HCT116 (cell line): ENCODE results near the gene KRTAP12-2. TPM values are rescaled to one million over a fixed set of nuclear protein-coding genes. Genes with fewer than 3 reads are reported as not detected.

Source experiments
- ATAC-seq: fragments of 200-7000 bp; cut with Tn5 transposase; 2 replicates; pipeline ENCODE4 v1.9.1; 2020; ENCODE audit warnings: mild to moderate bottlenecking, moderate library complexity
- BruUV-seq: library from RNA; stranded (reverse); fragments of 400-500 nt; replicated peaks from 2 replicates; lab custom pipeline; 2021; lab: Mats Ljungman, UMichigan
- CTCF ChIA-PET: fragments of 300-600 bp; sonication (Branson Sonifier 250); formaldehyde crosslinking; loops from one replicate; lab custom pipeline; 2021; ENCODE audit warnings: antibody characterized with exemption; lab: Charles Lee
- POLR2A ChIA-PET: fragments of 300-600, 350-600 bp; sonication (Branson Sonifier 250); formaldehyde crosslinking; loops from one replicate; lab custom pipeline; 2021; ENCODE audit warnings: antibody characterized with exemption; lab: Charles Lee
- RAD21 ChIA-PET, 2 experiments: fragments of 300-600 bp; sonication (Branson Sonifier 250); formaldehyde crosslinking; loops; one replicate each; lab custom pipeline; 2023; ENCODE audit warnings: low total read pairs in 2 of 2; ENCODE audit not compliant: uncharacterized antibody in 2 of 2, unreplicated experiment in 2 of 2, low non-redundant PET in 1 of 2; lab: Charles Lee
- DNase-seq: peaks from one replicate; pipeline ENCODE4 v3.0.0-alpha.2; 2010; ENCODE audit warnings: low read depth, low spot score
- H2AFZ ChIP-seq: fragments of 200-600 bp; shearing (Covaris generic), sonication (generic); 2 replicates; pipeline ENCODE4 v1.6.1; 2017; ENCODE audit warnings: low read depth, mixed run types, mixed read lengths, antibody characterized with exemption, low read length; ENCODE audit not compliant: poor library complexity, severe bottlenecking
- H3K27ac ChIP-seq: 2 replicates; pipeline ENCODE4 v1.5.1; 2012; ENCODE audit warnings: low read depth, low read length
- H3K27me3 ChIP-seq: fragments of 200-600 bp; sonication (generic); 2 replicates; pipeline ENCODE4 v1.6.1; 2016; ENCODE audit warnings: mixed run types, low read length, mixed read lengths; ENCODE audit not compliant: insufficient read depth
- H3K36me3 ChIP-seq, 2 experiments: fragments of 200-500 bp in 1 of 2; fragments of 200-600 bp in 1 of 2; sonication (Bioruptor generic) in 1 of 2; sonication (generic) in 1 of 2; 2 replicates each; pipeline versions ENCODE4 v1.5.1 to v1.6.1; 2014 to 2016; ENCODE audit warnings: low read length in 2 of 2, inconsistent platforms in 1 of 2, mixed read lengths in 1 of 2, mixed run types in 1 of 2; ENCODE audit not compliant: insufficient read depth in 2 of 2, control insufficient read depth in 1 of 2
- H3K4me1 ChIP-seq, 2 experiments: fragments of 200-600 bp in 1 of 2; sonication (generic) in 1 of 2; 2 replicates each; pipeline versions ENCODE4 v1.5.1 to v1.6.1; 2012 to 2017; ENCODE audit warnings: low read length in 2 of 2, inconsistent platforms in 1 of 2, mild to moderate bottlenecking in 1 of 2, mixed read lengths in 1 of 2, mixed run types in 1 of 2, moderate library complexity in 1 of 2; ENCODE audit not compliant: insufficient read depth in 2 of 2, control insufficient read depth in 1 of 2
- H3K4me2 ChIP-seq: fragments of 200-600 bp; sonication (generic); 2 replicates; pipeline ENCODE4 v1.6.1; 2017; ENCODE audit warnings: mixed run types, low read length, mixed read lengths
- H3K4me3 ChIP-seq, 2 experiments: fragments of 200-600 bp in 1 of 2; sonication (generic) in 1 of 2; replicated peaks in 1 of 2; 2 replicates each; pipeline ENCODE4 v1.5.1; 2011 to 2016; ENCODE audit warnings: low read length in 2 of 2, control low read depth in 1 of 2, low read depth in 1 of 2, mild to moderate bottlenecking in 1 of 2, mixed read lengths in 1 of 2, mixed run types in 1 of 2
- H3K79me2 ChIP-seq: fragments of 200-600 bp; sonication (generic); 2 replicates; pipeline ENCODE4 v1.6.1; 2017; ENCODE audit warnings: mild to moderate bottlenecking, mixed run types, low read length, moderate library complexity, mixed read lengths; ENCODE audit not compliant: insufficient read depth
- H3K9ac ChIP-seq: fragments of 200-600 bp; sonication (generic); 2 replicates; pipeline ENCODE4 v1.6.1; 2016; ENCODE audit warnings: low read length, mixed read lengths
- H3K9me2 ChIP-seq: fragments of 200-600 bp; sonication (generic), shearing (Covaris generic); 2 replicates; pipeline ENCODE4 v1.6.1; 2017; ENCODE audit warnings: mixed run types, mild to moderate bottlenecking, moderate library complexity; ENCODE audit not compliant: insufficient read depth
- H3K9me3 ChIP-seq, 2 experiments: fragments of 200-500 bp in 1 of 2; fragments of 200-600 bp in 1 of 2; sonication (Bioruptor generic) in 1 of 2; sonication (generic) in 1 of 2; 2 replicates each; pipeline ENCODE4 v1.6.1; 2014 to 2017; ENCODE audit warnings: low read length in 2 of 2, mixed read lengths in 2 of 2, inconsistent platforms in 1 of 2, low read depth in 1 of 2, mild to moderate bottlenecking in 1 of 2, mixed run types in 1 of 2, moderate library complexity in 1 of 2; ENCODE audit not compliant: control insufficient read depth in 1 of 2, insufficient read depth in 1 of 2
- H4K20me1 ChIP-seq: fragments of 200-600 bp; sonication (generic), shearing (Covaris generic); 2 replicates; pipeline ENCODE4 v1.6.1; 2017; ENCODE audit warnings: mixed run types, mild to moderate bottlenecking, moderate library complexity; ENCODE audit not compliant: insufficient read depth
- CBX3 ChIP-seq: IDR thresholded peaks from 2 replicates; pipeline ENCODE4 v1.6.1; 2012; ENCODE audit warnings: low read depth
- CEBPB ChIP-seq: IDR thresholded peaks from 2 replicates; pipeline ENCODE4 v1.6.1; 2012; ENCODE audit warnings: low read depth
- ELF1 ChIP-seq: IDR thresholded peaks from 2 replicates; pipeline ENCODE4 v1.6.1; 2012; ENCODE audit warnings: low read depth, borderline replicate concordance
- EZH2phosphoT487 ChIP-seq: fragments of 200-600 bp; IDR thresholded peaks from 2 replicates; pipeline ENCODE4 v1.6.1; 2018; ENCODE audit warnings: antibody characterized with exemption, borderline replicate concordance
- RAD21 ChIP-seq: IDR thresholded peaks from 2 replicates; pipeline ENCODE4 v1.6.1; 2012; ENCODE audit warnings: low read depth, mild to moderate bottlenecking
- SIN3A ChIP-seq: IDR thresholded peaks from 2 replicates; pipeline ENCODE4 v1.6.1; 2012; ENCODE audit warnings: low read depth
- TCF7L2 ChIP-seq: IDR thresholded peaks from 2 replicates; pipeline ENCODE4 v1.7.0; 2011; ENCODE audit warnings: borderline replicate concordance, inconsistent platforms; ENCODE audit not compliant: insufficient read depth, insufficient read length; ENCODE audit errors: extremely low read depth
- ZFX ChIP-seq: fragments of 450-650 bp; IDR thresholded peaks from 2 replicates; pipeline ENCODE4 v1.6.1; 2017
- ZNF274 ChIP-seq: fragments of 200-500 bp; sonication (Bioruptor generic); IDR thresholded peaks from 2 replicates; pipeline ENCODE4 v1.6.1; 2014; ENCODE audit warnings: mild to moderate bottlenecking, low read depth, low read length, inconsistent platforms
- intact Hi-C: fragments of 100-400 bp; cut with micrococcal nuclease; formaldehyde crosslinking; loops from 2 replicates; pipeline ENCODE4 v1.10.0; 2022
- total RNA-seq: library from RNA; stranded (reverse); gene quantifications from one replicate; pipeline ENCODE4 v1.2.1, GENCODE V29; 2021; ENCODE audit not compliant: unreplicated experiment
- TF ChIP-seq, protein P1 (sequence below): IDR thresholded peaks from 2 replicates; pipeline ENCODE4 v1.6.1; 2012; ENCODE audit warnings: low read depth

Gene KRTAP12-2
- total RNA-seq, 1 experiment from 2014 or later, result not detected

DNA sequence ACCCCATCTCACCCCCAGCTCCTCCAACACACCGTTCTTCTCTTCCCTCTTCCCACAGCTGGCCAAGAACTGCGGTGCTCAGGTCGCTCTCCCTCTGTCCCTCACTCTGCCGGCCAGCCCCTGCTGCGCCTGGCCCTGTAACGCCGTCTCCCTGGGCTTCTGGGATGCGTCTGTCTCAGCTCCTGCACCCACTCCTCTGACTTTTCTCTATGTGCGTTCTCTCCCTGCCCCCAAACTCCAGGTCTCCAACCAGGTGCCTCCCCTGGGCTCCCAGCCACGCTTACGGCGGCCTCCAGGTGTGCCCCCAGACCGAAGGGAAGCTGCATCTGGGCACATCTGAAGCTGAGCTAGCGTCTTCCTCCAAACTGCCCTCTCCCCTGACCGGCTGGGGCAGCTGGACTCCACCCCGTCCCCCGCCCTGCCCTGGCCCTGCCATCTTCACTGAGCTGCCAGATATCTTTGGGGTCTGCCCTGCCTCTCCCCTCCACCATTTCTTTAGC lies 32.8 kb upstream of the KRTAP12-2 start:
- intact Hi-C loops, result no loop called here
- Histone ChIP-seq H3K27ac (no peak overlapping the region), H4K20me1 (no peaks in the 10 kb centered on the region), H3K4me1 (no peaks in the 10 kb centered on the region), H3K9me2 (no peaks in the 10 kb centered on the region), H2AFZ (no peak overlapping the region), H3K9ac (no peak overlapping the region), H3K36me3 (no peaks in the 10 kb centered on the region), H3K27me3 (peaks cover 10% of the 10 kb centered on the region; the same call in 1 of the 2 replicates), H3K4me3 (no peak overlapping the region), H3K9me3 (no peaks in the 10 kb centered on the region), H3K79me2 (no peaks in the 10 kb centered on the region), H3K4me2 (no peak overlapping the region)
- ATAC-seq (no peak; the same call in 1 of the 2 replicates), DNase-seq (no peak)
- ChIA-PET POLR2A (no interaction called here), CTCF (no interaction called here), RAD21 (no interaction called here)
- no TSS peak for BruUV-seq
- TF ChIP-seq TCF7L2, result no peak
- no peak for TF ChIP-seq CBX3
- no peak for TF ChIP-seq EZH2phosphoT487
- TF ChIP-seq ELF1, result no peak
- TF ChIP-seq SIN3A, result no peak
- no peak for TF ChIP-seq CEBPB
- no peak for TF ChIP-seq ZFX
- TF ChIP-seq, protein P1, sequence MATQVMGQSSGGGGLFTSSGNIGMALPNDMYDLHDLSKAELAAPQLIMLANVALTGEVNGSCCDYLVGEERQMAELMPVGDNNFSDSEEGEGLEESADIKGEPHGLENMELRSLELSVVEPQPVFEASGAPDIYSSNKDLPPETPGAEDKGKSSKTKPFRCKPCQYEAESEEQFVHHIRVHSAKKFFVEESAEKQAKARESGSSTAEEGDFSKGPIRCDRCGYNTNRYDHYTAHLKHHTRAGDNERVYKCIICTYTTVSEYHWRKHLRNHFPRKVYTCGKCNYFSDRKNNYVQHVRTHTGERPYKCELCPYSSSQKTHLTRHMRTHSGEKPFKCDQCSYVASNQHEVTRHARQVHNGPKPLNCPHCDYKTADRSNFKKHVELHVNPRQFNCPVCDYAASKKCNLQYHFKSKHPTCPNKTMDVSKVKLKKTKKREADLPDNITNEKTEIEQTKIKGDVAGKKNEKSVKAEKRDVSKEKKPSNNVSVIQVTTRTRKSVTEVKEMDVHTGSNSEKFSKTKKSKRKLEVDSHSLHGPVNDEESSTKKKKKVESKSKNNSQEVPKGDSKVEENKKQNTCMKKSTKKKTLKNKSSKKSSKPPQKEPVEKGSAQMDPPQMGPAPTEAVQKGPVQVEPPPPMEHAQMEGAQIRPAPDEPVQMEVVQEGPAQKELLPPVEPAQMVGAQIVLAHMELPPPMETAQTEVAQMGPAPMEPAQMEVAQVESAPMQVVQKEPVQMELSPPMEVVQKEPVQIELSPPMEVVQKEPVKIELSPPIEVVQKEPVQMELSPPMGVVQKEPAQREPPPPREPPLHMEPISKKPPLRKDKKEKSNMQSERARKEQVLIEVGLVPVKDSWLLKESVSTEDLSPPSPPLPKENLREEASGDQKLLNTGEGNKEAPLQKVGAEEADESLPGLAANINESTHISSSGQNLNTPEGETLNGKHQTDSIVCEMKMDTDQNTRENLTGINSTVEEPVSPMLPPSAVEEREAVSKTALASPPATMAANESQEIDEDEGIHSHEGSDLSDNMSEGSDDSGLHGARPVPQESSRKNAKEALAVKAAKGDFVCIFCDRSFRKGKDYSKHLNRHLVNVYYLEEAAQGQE, result no peak
- TF ChIP-seq RAD21, result no peak
- TF ChIP-seq ZNF274, result no peak
